ENCODE measurements around the gene ZFP90.

DNA sequence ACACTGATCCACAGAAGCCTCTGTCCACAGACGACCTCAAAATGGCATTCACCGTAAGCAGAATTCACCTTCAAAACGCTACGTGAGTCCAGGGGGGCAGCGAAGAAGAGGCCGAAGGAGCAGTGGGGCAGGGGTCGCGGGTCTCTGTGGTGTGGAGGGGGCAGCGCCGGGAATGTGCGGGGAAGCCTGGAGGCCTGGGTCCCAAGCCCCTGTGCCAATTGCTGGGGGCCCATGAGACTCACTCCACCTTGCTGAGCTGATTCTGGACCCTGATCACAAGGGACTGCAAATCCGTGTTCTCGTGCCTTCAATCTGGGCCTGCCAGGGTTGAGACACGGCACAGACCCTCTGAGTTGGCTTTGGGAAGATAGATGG lies 47.5 kb upstream of the ZFP90 start:
- TF ChIP-seq, protein P1, sequence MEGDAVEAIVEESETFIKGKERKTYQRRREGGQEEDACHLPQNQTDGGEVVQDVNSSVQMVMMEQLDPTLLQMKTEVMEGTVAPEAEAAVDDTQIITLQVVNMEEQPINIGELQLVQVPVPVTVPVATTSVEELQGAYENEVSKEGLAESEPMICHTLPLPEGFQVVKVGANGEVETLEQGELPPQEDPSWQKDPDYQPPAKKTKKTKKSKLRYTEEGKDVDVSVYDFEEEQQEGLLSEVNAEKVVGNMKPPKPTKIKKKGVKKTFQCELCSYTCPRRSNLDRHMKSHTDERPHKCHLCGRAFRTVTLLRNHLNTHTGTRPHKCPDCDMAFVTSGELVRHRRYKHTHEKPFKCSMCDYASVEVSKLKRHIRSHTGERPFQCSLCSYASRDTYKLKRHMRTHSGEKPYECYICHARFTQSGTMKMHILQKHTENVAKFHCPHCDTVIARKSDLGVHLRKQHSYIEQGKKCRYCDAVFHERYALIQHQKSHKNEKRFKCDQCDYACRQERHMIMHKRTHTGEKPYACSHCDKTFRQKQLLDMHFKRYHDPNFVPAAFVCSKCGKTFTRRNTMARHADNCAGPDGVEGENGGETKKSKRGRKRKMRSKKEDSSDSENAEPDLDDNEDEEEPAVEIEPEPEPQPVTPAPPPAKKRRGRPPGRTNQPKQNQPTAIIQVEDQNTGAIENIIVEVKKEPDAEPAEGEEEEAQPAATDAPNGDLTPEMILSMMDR (IDR thresholded peaks at IDR 0.05), result no peak
- no peak for TF ChIP-seq POLR2A (IDR thresholded peaks at IDR 0.05)
